CD4-positive, alpha-beta T cell (primary cell): ENCODE results near the gene CDIP1. TPM values are rescaled to one million over a fixed set of nuclear protein-coding genes. Genes with fewer than 3 reads are reported as not detected.

Experiments used
- ATAC-seq: fragments of 200-7000 bp; cut with Tn5 transposase; one replicate; pipeline ENCODE4 v1.10.0; 2022; ENCODE audit warnings: mild to moderate bottlenecking; ENCODE audit not compliant: poor library complexity
- CTCF ChIA-PET: fragments of 350-600 bp; sonication (Branson Sonifier 250); formaldehyde crosslinking; loops from one replicate; lab custom pipeline; 2021; ENCODE audit warnings: antibody characterized with exemption, inconsistent platforms; lab: Charles Lee
- POLR2A ChIA-PET: fragments of 350-600 bp; sonication (Branson Sonifier 250); formaldehyde crosslinking; loops from one replicate; lab custom pipeline; 2021; ENCODE audit warnings: antibody characterized with exemption, inconsistent platforms; lab: Charles Lee
- DNase-seq, 14 experiments: peaks; one replicate each; pipeline ENCODE4 v3.0.0-alpha.2; 2013 to 2020; ENCODE audit warnings: mixed read lengths in 2 of 14
- H3K27ac ChIP-seq, 2 donors: one replicate each; pipeline versions ENCODE4 v1.5.1 to v1.7.0; 2013; ENCODE audit warnings: low read length in 2 of 2, low read depth in 1 of 2, mild to moderate bottlenecking in 1 of 2
- H3K27me3 ChIP-seq, 2 experiments: 1 replicate in 1 of 2; 2 replicates in 1 of 2; pipeline versions ENCODE4 v1.6.1 to v1.7.0; 2013; ENCODE audit warnings: low read length in 2 of 2, control low read depth in 1 of 2, mild to moderate bottlenecking in 1 of 2, moderate library complexity in 1 of 2; ENCODE audit not compliant: insufficient read depth in 2 of 2, control insufficient read depth in 1 of 2
- H3K36me3 ChIP-seq: one replicate; pipeline ENCODE4 v1.6.1; 2013; ENCODE audit warnings: low read length, control low read depth; ENCODE audit not compliant: insufficient read depth
- H3K4me1 ChIP-seq: one replicate; pipeline ENCODE4 v1.6.1; 2013; ENCODE audit warnings: low read length, control low read depth; ENCODE audit not compliant: insufficient read depth
- H3K4me3 ChIP-seq: one replicate; pipeline ENCODE4 v1.5.1; 2013; ENCODE audit warnings: mild to moderate bottlenecking, low read length, moderate library complexity
- H3K9me3 ChIP-seq, 2 experiments: 1 replicate in 1 of 2; 2 replicates in 1 of 2; pipeline versions ENCODE4 v1.6.1 to v1.7.0; 2013; ENCODE audit warnings: low read length in 2 of 2, mild to moderate bottlenecking in 2 of 2, control low read depth in 1 of 2, moderate library complexity in 1 of 2; ENCODE audit not compliant: control insufficient read depth in 1 of 2, insufficient read depth in 1 of 2
- H3K27ac Mint-ChIP-seq: one replicate; pipeline ENCODE4 v1.8.0; 2020; ENCODE audit warnings: mixed read lengths
- H3K27me3 Mint-ChIP-seq: one replicate; pipeline ENCODE4 v1.8.0; 2021; ENCODE audit warnings: mixed read lengths
- H3K36me3 Mint-ChIP-seq: one replicate; pipeline ENCODE4 v1.8.0; 2021; ENCODE audit warnings: low read depth, mixed read lengths
- H3K4me1 Mint-ChIP-seq: one replicate; pipeline ENCODE4 v1.8.0; 2021; ENCODE audit warnings: low read depth, mixed read lengths
- H3K4me3 Mint-ChIP-seq: one replicate; pipeline ENCODE4 v1.8.0; 2020; ENCODE audit warnings: mild to moderate bottlenecking, mixed read lengths
- H3K9me3 Mint-ChIP-seq: one replicate; pipeline ENCODE4 v1.8.0; 2020; ENCODE audit warnings: mixed read lengths
- CTCF ChIP-seq: fragments of 200-600 bp; IDR thresholded peaks from one replicate; pipeline ENCODE4 v1.8.0; 2022; ENCODE audit warnings: antibody characterized with exemption, mild to moderate bottlenecking
- intact Hi-C, 2 experiments: fragments of 100-400 bp; cut with DNase I in 1 of 2; cut with micrococcal nuclease in 1 of 2; formaldehyde crosslinking; loops; one replicate each; pipeline versions ENCODE4 v1.15.1 to v1.9.0; 2023 to 2025; cut with DNase I, micrococcal nuclease
- total RNA-seq, 174 experiments: library from RNA in 2 of 174; stranded (reverse) in 2 of 174; gene quantifications; one replicate each; pipeline ENCODE4 v1.2.3 and lab custom pipeline; 2021 to 2026

The CDIP1 gene
- total RNA-seq, 2 experiments from 2014 or later, result 19.5 to 22.4 TPM

- peaks cover 70% of the 10 kb centered on the region for H3K4me1 Mint-ChIP-seq
- no peak for DNase-seq
- Histone ChIP-seq H3K4me3 (no peak overlapping the region), H3K27ac (peak overlapping the region; percentile 73 to 81), H3K9me3 (no peaks in the 10 kb centered on the region), H3K36me3 (peaks cover 59% of the 10 kb centered on the region), H3K27me3 (no peaks in the 10 kb centered on the region), H3K4me1 (peaks cover 80% of the 10 kb centered on the region)
- no peak for TF ChIP-seq CTCF
- intact Hi-C loops, result no loop called here
- ChIA-PET CTCF (interaction anchor here (1.2 to 2.3 kb wide), 5 partner anchors 10 to 60 kb away, joined by 3 to 9 read pairs (median 5); partner anchors contain the start of gene HMOX2), POLR2A (interaction anchor here (0.6 to 5.7 kb wide), 6 partner anchors 12 to 49 kb away, joined by 3 to 86 read pairs (median 36); partner anchors contain the start of genes CDIP1, HMOX2 and NMRAL1)
- ATAC-seq, result no peak
- no peaks in the 10 kb centered on the region for H3K27me3 Mint-ChIP-seq
- H3K4me3 Mint-ChIP-seq, result peak overlapping the region; percentile 73
- peaks cover 69% of the 10 kb centered on the region for H3K36me3 Mint-ChIP-seq
- H3K27ac Mint-ChIP-seq, result peak overlapping the region; percentile 91
- H3K9me3 Mint-ChIP-seq, result no peaks in the 10 kb centered on the region
Observed at GRCh38 chr16:4489030-4489429, 49.5 kb downstream of the CDIP1 start.

GRCh38 chr16:4488499-4488967 is 50.0 kb downstream of the CDIP1 start:
- Histone ChIP-seq H3K36me3 (peaks cover 60% of the 10 kb centered on the region), H3K4me3 (peak overlapping the region; percentile 7), H3K27ac (peak overlapping the region; percentile 73 to 81), H3K4me1 (peaks cover 76% of the 10 kb centered on the region), H3K9me3 (no peaks in the 10 kb centered on the region), H3K27me3 (no peaks in the 10 kb centered on the region)
- ChIA-PET POLR2A (interaction anchor here (0.6 to 5.7 kb wide), 4 partner anchors 12 to 22 kb away, joined by 3 to 86 read pairs (median 74); partner anchors contain the start of genes HMOX2 and NMRAL1), CTCF (interaction anchor here (0.6 to 2.4 kb wide), 7 partner anchors 10 to 206 kb away, joined by 3 to 12 read pairs (median 5); partner anchors contain the start of gene HMOX2)
- DNase-seq (peak in 5 of 14 experiments; percentile 27 to 87 (median 68)), ATAC-seq (peak; percentile 83)
- intact Hi-C loops, result loop anchor here in 1 of 2 experiments (1.0 kb wide), 2 partner anchors 12 to 17 kb away; partner anchors contain the start of gene HMOX2
- Mint-ChIP-seq H3K4me3 (peak overlapping the region; percentile 73), H3K9me3 (no peaks in the 10 kb centered on the region), H3K27ac (peak overlapping the region; percentile 91), H3K36me3 (peaks cover 72% of the 10 kb centered on the region), H3K4me1 (peaks cover 66% of the 10 kb centered on the region), H3K27me3 (no peaks in the 10 kb centered on the region)
- TF ChIP-seq CTCF, result no peak

- peak; percentile 45 for ATAC-seq
- peaks cover 72% of the 10 kb centered on the region for H3K36me3 Mint-ChIP-seq
- H3K9me3 Mint-ChIP-seq, result no peaks in the 10 kb centered on the region
- DNase-seq, result peak in 2 of 14 experiments; percentile 54 to 56
- H3K4me3 Mint-ChIP-seq, result peak overlapping the region; percentile 73
- CTCF ChIA-PET, result interaction anchor here (0.6 to 2.4 kb wide), 8 partner anchors 10 to 206 kb away, joined by 3 to 12 read pairs (median 4); partner anchors contain the start of gene HMOX2
- TF ChIP-seq CTCF, result no peak
- H3K27ac Mint-ChIP-seq, result peak overlapping the region; percentile 91
- H3K4me3 ChIP-seq, result peak overlapping the region; percentile 7
- no peaks in the 10 kb centered on the region for H3K9me3 ChIP-seq
- no peaks in the 10 kb centered on the region for H3K27me3 Mint-ChIP-seq
- intact Hi-C loops, result loop anchor here in 1 of 2 experiments (1.0 kb wide), 2 partner anchors 12 to 17 kb away; partner anchors contain the start of gene HMOX2
- H3K36me3 ChIP-seq, result peaks cover 62% of the 10 kb centered on the region
- H3K4me1 Mint-ChIP-seq, result peaks cover 60% of the 10 kb centered on the region
- peak overlapping the region; percentile 37 to 73 for H3K27ac ChIP-seq
- POLR2A ChIA-PET, result interaction anchor here (0.6 to 5.7 kb wide), 6 partner anchors 11 to 71 kb away, joined by 3 to 86 read pairs (median 34); partner anchors contain the start of genes HMOX2 and NMRAL1
- peaks cover 71% of the 10 kb centered on the region for H3K4me1 ChIP-seq
- H3K27me3 ChIP-seq, result no peaks in the 10 kb centered on the region
Observed at GRCh38 chr16:4487955-4488498, 50.5 kb downstream of the CDIP1 start.
